NCI-H187 (cell line): Measurements from ENCODE around the gene ERCC3.

Experiments used
- DNase-seq, 2 experiments: peaks; one replicate each; lab custom pipeline; 2025; lab: John Stamatoyannopoulos, UW

ERCC3 gene

GRCh38 chr2:127293748-127294562 lies at the start of gene ERCC3:
TSS of gene ERCC3 (minus strand) at chr2:127294144. CDS start at chr2:127294081, 63 bp downstream.
- peak; percentile 6 to 16 for DNase-seq

DNA sequence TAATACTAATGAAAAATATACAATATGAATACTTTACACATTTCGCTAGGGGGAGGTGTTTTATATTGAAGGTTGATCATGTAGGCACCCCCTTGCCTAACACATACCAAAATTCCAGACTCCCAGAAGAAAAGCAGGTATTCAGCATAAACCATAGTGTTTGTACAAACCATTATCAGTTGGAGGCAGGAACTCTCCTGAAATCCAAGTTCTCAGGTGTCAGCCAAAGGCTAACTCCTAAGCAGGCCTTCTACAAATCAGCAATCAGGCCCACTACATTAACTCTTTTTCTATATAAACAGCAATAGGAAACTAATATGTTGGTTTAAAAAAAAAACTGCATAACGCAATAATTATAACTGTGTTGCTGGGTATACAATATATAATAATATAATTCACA lies 49.3 kb upstream of the ERCC3 start:
- no peak for DNase-seq

GRCh38 chr2:127342101-127342500 lies 48.2 kb upstream of the ERCC3 start:
- no peak for DNase-seq

- DNase-seq: no peak
These were observed 38.4 kb upstream of the ERCC3 start for GRCh38 chr2:127332335-127332734.

DNA sequence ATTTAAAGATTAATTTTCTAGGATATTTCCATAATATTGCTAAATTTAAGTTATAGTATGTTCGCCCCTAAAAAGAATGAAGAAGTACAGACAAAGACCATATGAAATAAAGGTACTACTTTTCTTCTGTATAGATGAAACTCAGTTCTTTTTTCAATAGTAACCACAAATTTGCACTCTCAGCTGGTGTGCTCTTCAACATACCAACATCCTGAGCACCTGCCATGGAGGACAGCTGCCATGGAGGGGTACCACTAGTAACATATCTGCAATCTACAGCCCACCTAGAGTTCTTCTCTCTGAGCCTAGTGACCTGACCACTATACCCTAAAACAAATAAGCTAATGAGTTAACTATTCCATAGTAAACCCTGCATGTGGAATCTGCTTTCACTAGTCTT lies 36.8 kb upstream of the ERCC3 start:
- no peak for DNase-seq

DNA sequence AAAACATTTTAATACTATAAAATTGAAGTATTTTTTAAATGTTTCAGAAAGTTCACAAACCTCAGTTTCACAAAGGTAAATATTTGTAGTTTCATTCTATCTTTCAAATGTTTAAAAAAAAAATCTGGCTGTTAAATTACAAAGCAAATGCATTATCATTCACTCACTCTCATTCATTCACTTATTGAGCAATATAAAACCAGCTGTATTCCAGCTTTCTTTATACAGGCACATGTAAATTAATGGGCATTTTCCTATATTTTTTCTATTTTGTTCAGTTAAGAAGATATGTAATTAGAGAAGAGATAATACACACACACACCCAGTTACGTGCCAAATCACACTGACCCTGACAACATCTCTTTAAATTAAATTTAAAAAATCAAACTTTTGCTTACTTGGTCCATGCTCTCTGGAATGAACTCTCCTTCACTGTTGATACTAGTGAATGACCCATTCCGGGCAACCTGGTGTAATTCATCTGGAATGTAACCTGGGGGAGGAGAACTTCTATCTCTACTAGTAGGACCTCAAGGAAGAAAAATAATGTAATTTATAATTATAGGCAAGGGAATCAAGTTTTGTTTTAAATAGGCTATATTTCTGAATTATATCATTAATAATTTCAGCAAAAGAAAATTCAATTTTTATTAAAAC lies 32.5 kb upstream of the ERCC3 start:
- DNase-seq: no peak

- no peak for DNase-seq
These were observed 30.7 kb upstream of the ERCC3 start for GRCh38 chr2:127324635-127325034.

DNA sequence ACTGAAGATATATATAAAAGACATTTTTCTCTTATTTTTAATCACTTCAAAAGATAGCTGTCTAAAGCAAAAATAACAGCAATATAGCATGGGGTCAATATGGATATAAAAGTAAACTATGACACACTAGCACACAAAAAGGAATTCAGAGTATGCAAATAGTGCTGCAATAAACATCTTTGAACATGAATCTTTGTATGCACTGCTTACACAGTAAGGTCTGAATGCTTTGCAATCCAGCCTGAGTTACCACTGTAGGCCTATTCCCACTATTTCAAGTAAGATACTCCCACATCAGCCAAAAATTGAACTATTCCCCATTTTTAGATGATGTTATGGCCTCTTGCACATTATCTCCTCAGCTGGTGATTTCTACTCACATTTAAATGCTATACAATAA lies 27.4 kb upstream of the ERCC3 start:
- no peak for DNase-seq

DNA sequence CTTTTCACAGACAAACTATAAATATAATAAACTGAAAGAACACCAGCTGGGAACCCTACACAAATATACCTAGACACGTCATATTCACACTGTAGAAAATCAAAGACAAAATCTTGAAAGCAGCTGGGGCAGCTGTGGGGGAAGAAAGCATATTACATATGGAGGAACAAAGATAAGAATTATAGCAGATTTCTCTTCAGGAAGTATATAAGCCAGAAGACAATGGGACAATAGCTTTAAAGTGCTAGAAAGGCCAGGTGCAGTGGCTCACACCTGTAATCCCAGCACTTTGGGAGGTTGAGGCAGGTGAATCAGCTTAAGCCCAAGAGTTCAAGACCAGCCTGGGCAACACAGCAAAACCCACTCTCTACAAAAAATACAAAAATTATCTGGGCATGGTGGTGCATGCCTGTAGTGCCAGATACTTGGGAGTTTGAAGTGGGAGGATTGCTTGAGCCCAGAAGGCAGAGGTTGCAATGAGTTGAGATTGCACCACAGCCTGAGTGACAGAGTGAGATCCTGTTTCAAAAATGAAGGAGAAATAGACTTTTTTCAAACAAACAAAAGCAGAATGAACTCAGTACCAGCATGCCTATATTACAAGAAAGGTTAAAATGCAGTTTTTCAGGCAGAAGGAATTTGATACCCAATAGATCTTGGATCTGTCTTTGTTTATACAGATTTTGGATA lies 26.8 kb upstream of the ERCC3 start:
- DNase-seq: no peak

GRCh38 chr2:127320067-127320466 lies 26.1 kb upstream of the ERCC3 start:
- DNase-seq: no peak

DNA sequence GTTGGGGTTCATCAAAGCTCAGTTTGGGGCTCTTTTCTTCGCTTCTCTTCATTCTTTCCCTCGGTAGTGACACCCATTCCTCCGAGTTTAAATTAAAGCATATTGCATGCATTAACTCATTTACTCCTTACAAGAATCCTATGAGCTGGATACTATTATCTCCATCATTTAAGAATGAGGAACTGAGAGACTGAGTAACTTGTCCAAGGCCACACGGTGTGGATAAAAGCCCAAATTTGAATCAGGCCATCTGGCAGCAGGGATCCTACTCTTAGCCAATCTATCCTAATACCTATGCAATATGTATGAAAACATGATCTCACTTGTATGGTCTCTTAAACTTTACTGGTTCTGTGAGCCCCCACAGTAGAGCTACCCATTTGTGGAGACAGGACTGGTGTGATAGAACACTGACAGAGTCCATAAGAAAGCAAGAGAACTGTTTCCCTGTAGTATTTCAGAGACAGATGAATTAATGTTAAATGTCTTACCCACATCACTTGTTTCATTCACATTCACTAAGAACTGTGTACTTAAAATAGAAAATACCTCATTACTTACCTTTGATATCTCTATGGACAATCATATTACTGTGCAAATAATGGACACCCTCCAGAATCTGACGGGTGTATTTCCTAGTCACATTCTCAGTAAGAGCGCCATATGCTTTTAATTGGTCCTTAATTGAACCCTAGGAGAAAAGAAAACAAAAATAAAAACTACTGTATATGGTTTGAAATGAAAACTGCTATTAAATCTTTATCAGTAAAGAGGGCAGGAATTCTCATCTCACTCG lies 20.4 kb upstream of the ERCC3 start:
- DNase-seq: no peak

DNA sequence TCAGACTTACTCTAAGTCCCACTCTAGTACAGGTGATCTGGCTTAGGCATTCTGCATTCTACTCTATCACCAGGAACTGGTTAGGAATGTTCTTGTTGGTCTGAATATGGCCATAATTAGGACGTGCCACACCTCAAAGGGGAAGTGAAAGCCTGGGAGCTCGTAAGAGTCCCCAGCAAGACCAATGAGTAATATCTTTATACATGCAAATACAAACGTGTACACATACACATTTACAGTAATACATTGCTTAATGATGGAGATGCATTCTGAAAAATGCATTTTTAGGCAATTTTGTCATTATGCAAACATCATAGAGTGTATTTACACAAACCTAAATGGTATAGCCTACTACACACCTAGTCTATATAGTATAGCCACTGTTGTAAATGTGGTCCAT lies 19.5 kb upstream of the ERCC3 start:
- no peak for DNase-seq

GRCh38 chr2:127310980-127311379 lies 17.0 kb upstream of the ERCC3 start:
- no peak for DNase-seq

DNA sequence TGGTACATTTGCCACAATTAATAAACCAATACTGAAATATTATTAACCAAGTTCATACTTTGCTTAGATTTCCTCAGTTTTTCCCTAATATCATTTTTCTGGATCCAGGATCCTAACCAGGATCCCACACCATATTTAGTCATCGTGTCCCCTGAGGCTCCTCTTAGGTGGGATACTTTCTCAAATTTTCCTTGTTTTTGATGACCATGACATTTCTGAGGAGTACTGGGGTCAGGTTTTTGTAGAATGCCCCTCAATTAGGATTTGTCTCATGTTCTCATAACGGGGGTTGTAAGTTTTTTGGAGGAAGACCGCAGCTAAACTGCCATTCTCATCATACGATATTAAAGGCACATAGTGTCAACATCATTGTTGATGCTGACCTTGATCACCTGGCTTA lies 15.5 kb upstream of the ERCC3 start:
- no peak for DNase-seq

- no peak for DNase-seq
These were observed 14.7 kb upstream of the ERCC3 start for GRCh38 chr2:127308586-127309138.

DNA sequence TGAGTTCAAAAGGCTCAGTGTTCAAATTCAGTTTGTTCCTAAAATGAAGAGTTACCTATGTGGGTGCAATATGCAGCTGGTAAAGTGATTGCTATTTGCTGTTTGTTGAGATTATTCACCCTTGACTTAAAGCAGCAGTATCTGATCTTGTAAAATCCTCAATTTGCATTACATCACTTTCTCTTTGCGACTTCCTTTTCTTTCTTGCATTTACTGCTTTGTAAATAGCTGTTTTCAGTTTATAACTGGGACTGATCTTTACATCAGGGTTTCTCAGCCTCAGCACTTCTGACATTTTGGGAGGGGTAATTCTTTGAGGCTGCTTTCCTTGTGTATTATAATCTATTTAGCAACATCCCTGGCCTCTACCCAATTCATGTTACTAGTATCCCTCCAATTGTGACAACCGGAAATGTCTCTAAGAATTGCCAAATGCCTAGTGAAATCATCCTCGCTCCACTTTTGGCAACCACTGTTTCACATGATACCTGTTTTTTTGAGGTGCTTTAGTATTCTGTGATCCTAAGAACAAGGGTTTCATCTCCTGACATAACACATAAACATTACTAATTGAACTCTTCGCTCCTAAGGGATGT lies 12.1 kb upstream of the ERCC3 start:
- DNase-seq: no peak

DNA sequence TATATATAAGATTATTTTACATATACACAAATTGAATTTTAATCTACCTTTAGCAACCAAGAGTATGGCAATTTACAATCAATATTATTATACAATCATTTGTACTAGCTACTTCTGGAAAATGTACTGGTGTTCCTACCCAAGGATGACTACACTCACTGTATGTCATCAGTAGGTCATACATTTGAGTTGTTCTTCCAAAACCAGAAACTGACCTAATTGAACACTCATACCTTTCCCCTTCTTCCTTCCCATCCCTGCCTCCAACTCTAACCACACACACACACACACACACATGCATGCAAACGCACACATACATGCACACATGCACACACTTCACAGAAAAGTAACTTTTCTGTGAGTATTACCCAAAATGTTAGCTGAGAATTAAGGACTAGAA lies 8.2 kb upstream of the ERCC3 start:
- DNase-seq: no peak

- no peak for DNase-seq
These were observed 577 bp downstream of the ERCC3 start for GRCh38 chr2:127293386-127293747.

- no peak for DNase-seq
These were observed 5.7 kb downstream of the ERCC3 start for GRCh38 chr2:127288274-127288673.

DNA sequence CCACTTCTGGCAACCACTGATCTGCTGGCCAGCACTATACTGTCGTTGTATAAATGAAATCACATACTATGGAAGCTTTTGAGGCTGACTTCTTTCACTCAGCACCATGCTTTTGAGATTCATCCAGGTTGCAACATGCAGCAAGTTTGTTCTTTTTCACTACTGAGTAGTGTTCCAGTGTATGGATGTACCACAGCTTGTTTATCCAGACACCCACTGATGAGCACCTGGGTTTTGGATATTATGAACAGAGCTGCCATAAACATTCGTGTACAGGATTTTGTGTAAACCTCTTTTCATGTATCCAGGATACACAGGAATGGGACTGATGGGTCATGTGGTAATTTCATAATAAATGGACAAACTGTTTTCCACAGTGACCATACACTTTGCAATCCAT lies 10.7 kb downstream of the ERCC3 start:
- no peak for DNase-seq

GRCh38 chr2:127280693-127281092 lies 13.3 kb downstream of the ERCC3 start:
- no peak for DNase-seq

DNA sequence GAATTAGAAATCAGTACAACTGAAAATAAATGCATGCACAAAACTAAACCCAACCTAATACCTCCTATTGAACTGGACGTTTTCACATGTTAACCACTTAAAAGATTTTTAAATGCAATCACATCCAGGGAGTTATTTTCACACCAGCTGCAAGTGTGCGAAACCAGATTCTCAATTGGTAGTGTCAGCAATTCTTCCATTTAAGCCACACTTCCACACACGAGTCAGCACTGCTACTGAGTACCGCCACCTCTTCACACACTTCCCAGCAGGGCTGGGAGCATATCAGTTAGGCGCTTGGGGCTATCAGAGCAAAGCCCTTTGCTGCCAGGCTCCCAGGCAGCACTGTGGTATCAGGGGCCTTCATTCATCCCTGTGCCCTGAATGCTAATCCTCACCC lies 14.2 kb downstream of the ERCC3 start:
- DNase-seq: no peak
